ENCODE results near the gene WIF1. TPM values are rescaled to one million over a fixed set of nuclear protein-coding genes. Genes with fewer than 3 reads are reported as not detected.

WIF1 gene
- polyA plus RNA-seq, 3 donors, result not detected

GRCh38 chr12:65022960-65023359 lies 98.1 kb downstream of the WIF1 start:
- Histone ChIP-seq H3K4me3 (replicated peaks in 1 of 3; ENCODE audit: low read depth in 2 of 3, low read length in 3 of 3) (no peak overlapping the region), H3K27ac (ENCODE audit: low read depth in 1 of 2, low read length in 2 of 2) (no peak overlapping the region), H3K4me2 (replicated peaks; ENCODE audit: extremely low read depth, low read length, poor library complexity, severe bottlenecking) (no peak overlapping the region), H3K4me1 (ENCODE audit: control insufficient read depth in 1 of 2, insufficient read depth in 2 of 2, low read length in 2 of 2) (no peaks in the 10 kb centered on the region), H3K9ac (ENCODE audit: insufficient read depth, low read length, poor library complexity, severe bottlenecking) (no peak overlapping the region), H3K9me3 (replicated peaks in 1 of 2; ENCODE audit: control insufficient read depth in 1 of 2, insufficient read depth in 1 of 2, low read length in 2 of 2) (no peaks in the 10 kb centered on the region), H3K79me2 (ENCODE audit: insufficient read depth, low read length) (no peaks in the 10 kb centered on the region), H3K36me3 (replicated peaks in 1 of 2; ENCODE audit: control insufficient read depth in 1 of 2, insufficient read depth in 2 of 2, low read length in 2 of 2) (no peaks in the 10 kb centered on the region), H2AFZ (ENCODE audit: insufficient read depth, low read depth, low read length, poor library complexity, severe bottlenecking) (no peak overlapping the region), H4K20me1 (ENCODE audit: insufficient read depth, low read length) (no peaks in the 10 kb centered on the region), H3K27me3 (ENCODE audit: control insufficient read depth in 2 of 2, insufficient read depth in 2 of 2, low read length in 2 of 2) (no peaks in the 10 kb centered on the region)
- Mint-ChIP-seq H3K27ac (no peak overlapping the region), H3K9me3 (peaks cover 0 to 4% (median 1%) of the 10 kb centered on the region in 7 donors), H3K36me3 (no peaks in the 10 kb centered on the region), H3K27me3 (ENCODE audit: low read depth in 3 of 3) (peaks cover 0 to 13% (median 2%) of the 10 kb centered on the region in 3 donors), H3K4me3 (no peak overlapping the region), H3K4me1 (no peaks in the 10 kb centered on the region)
- WGBS (ENCODE audit: insufficient coverage), result no CpG with 5 or more reads among the region's 1 CpG
- intact Hi-C loops (cut with micrococcal nuclease), result no loop called here
- no peak for TF ChIP-seq CTCF (IDR thresholded peaks at IDR 0.05)
- no peak for DNase-seq

- no peak overlapping the region for H3K4me2 ChIP-seq (replicated peaks; ENCODE audit: extremely low read depth, low read length, poor library complexity, severe bottlenecking)
- H3K4me3 Mint-ChIP-seq, result no peak overlapping the region
These were observed 98.7 kb downstream of the WIF1 start for GRCh38 chr12:65022421-65022820.

More at GRCh38 chr12:65022421-65022820, 98.7 kb downstream of the WIF1 start:
- no peak overlapping the region for H3K4me3 ChIP-seq (replicated peaks in 1 of 3; ENCODE audit: low read depth in 2 of 3, low read length in 3 of 3)
- H3K9me3 ChIP-seq (replicated peaks in 1 of 2; ENCODE audit: control insufficient read depth in 1 of 2, insufficient read depth in 1 of 2, low read length in 2 of 2), result no peaks in the 10 kb centered on the region
- no peak for TF ChIP-seq CTCF (IDR thresholded peaks at IDR 0.05)
- no peaks in the 10 kb centered on the region for H3K36me3 Mint-ChIP-seq
- H3K27ac Mint-ChIP-seq, result no peak overlapping the region
- no peaks in the 10 kb centered on the region for H3K27me3 ChIP-seq (ENCODE audit: control insufficient read depth in 2 of 2, insufficient read depth in 2 of 2, low read length in 2 of 2)
- intact Hi-C loops (cut with micrococcal nuclease), result no loop called here
- DNase-seq, result no peak
- no peaks in the 10 kb centered on the region for H3K4me1 Mint-ChIP-seq
- no peaks in the 10 kb centered on the region for H3K4me1 ChIP-seq (ENCODE audit: control insufficient read depth in 1 of 2, insufficient read depth in 2 of 2, low read length in 2 of 2)
- H4K20me1 ChIP-seq (ENCODE audit: insufficient read depth, low read length), result no peaks in the 10 kb centered on the region
- H2AFZ ChIP-seq (ENCODE audit: insufficient read depth, low read depth, low read length, poor library complexity, severe bottlenecking), result no peak overlapping the region
- H3K9ac ChIP-seq (ENCODE audit: insufficient read depth, low read length, poor library complexity, severe bottlenecking), result no peak overlapping the region
- no peak overlapping the region for H3K27ac ChIP-seq (ENCODE audit: low read depth in 1 of 2, low read length in 2 of 2)
- H3K36me3 ChIP-seq (replicated peaks in 1 of 2; ENCODE audit: control insufficient read depth in 1 of 2, insufficient read depth in 2 of 2, low read length in 2 of 2), result no peaks in the 10 kb centered on the region
- H3K27me3 Mint-ChIP-seq (ENCODE audit: low read depth in 3 of 3), result peaks cover 0 to 12% (median 2%) of the 10 kb centered on the region in 3 donors
- H3K9me3 Mint-ChIP-seq, result peaks cover 0 to 4% (median 1%) of the 10 kb centered on the region in 7 donors
- no CpG with 5 or more reads among the region's 3 CpGs for WGBS (ENCODE audit: insufficient coverage)
- no peaks in the 10 kb centered on the region for H3K79me2 ChIP-seq (ENCODE audit: insufficient read depth, low read length)
